ENCODE data around the gene AP1B1. TPM values are rescaled to one million over a fixed set of nuclear protein-coding genes. Genes with fewer than 3 reads are reported as not detected.

AP1B1 gene
- total RNA-seq, 2 experiments from 2014 or later: 61.2 to 63.7 TPM

- Mint-ChIP-seq H3K27ac (no peak overlapping the region), H3K4me1 (no peaks in the 10 kb centered on the region), H3K27me3 (no peaks in the 10 kb centered on the region), H3K4me3 (no peak overlapping the region), H3K9me3 (no peaks in the 10 kb centered on the region), H3K36me3 (peaks cover 9% of the 10 kb centered on the region)
- ATAC-seq (ENCODE audit: low read depth) (no peak), DNase-seq (no peak)
- POLR2A ChIA-PET: no interaction called here
These were observed 57.6 kb downstream of the AP1B1 start for GRCh38 chr22:29330753-29331152.

DNA sequence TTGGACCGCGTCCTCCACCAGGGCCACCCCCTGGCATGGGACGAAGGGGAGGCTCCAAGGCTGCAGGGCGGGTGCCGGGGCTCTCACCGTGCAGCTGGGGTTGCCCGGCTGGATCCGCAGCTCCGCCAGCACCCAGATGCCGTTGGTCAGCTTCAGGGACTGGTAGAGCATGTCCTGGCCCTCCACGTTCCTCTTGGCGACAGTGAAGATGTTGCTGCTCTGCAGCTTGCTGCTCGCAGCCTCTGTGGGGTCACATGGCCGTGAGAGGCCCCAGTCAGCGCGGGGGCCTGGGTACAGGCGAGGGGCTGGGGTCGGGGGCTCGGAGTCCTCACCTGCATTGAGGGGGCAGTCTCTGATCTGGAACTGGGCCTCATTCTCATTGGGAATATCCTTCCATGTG is 58.1 kb downstream of the AP1B1 start:
- H3K4me1 Mint-ChIP-seq: no peaks in the 10 kb centered on the region
- H3K36me3 Mint-ChIP-seq: peaks cover 6% of the 10 kb centered on the region

GRCh38 chr22:29329581-29329980 is 58.8 kb downstream of the AP1B1 start:
- POLR2A ChIA-PET: no interaction called here
- peaks cover 6% of the 10 kb centered on the region for H3K36me3 Mint-ChIP-seq
- no peaks in the 10 kb centered on the region for H3K9me3 Mint-ChIP-seq
- no peaks in the 10 kb centered on the region for H3K4me1 Mint-ChIP-seq
- ATAC-seq (ENCODE audit: low read depth) (no peak), DNase-seq (no peak)
- no peaks in the 10 kb centered on the region for H3K27me3 Mint-ChIP-seq
- H3K4me3 Mint-ChIP-seq: no peak overlapping the region
- H3K27ac Mint-ChIP-seq: no peak overlapping the region

More for the DNA sequence above, 58.1 kb downstream of the AP1B1 start:
- Mint-ChIP-seq H3K4me3 (no peak overlapping the region), H3K27me3 (no peaks in the 10 kb centered on the region), H3K9me3 (no peaks in the 10 kb centered on the region), H3K27ac (no peak overlapping the region)
- POLR2A ChIA-PET: no interaction called here
- DNase-seq (no peak), ATAC-seq (ENCODE audit: low read depth) (no peak)

GRCh38 chr22:29328566-29329500 is 59.5 kb downstream of the AP1B1 start:
- no peak overlapping the region for H3K27ac Mint-ChIP-seq
- no peaks in the 10 kb centered on the region for H3K4me1 Mint-ChIP-seq
- POLR2A ChIA-PET: interaction anchor here (0.6 kb wide), 1 partner anchor 267 kb away, joined by 3 read pairs; no protein-coding TSS in a partner anchor

DNA sequence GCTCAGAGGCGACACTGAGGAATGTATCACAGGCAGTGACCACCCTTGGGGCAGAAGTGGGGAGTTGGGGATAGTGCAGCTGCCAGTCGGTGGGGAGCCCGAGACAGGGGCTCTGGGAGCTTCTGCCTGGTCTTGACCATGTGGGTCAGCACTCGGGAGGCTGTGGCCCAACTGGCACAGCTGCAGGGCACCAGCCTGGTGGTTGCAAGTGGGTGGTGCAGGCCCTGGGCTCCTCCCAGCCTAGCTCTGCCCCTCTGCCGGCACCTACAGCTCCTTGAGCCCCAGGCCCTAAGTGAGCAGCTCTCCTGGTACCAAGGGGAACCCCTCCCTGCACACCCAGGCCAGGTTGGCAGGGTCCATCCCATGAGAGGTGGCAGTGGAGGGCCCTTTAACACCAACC is 60.3 kb downstream of the AP1B1 start:
- no peak overlapping the region for H3K27ac Mint-ChIP-seq
- H3K9me3 Mint-ChIP-seq: no peaks in the 10 kb centered on the region
- DNase-seq (no peak), ATAC-seq (ENCODE audit: low read depth) (no peak)
- no peaks in the 10 kb centered on the region for H3K4me1 Mint-ChIP-seq
- POLR2A ChIA-PET: no interaction called here
- H3K36me3 Mint-ChIP-seq: peaks cover 6% of the 10 kb centered on the region
- H3K4me3 Mint-ChIP-seq: no peak overlapping the region
- no peaks in the 10 kb centered on the region for H3K27me3 Mint-ChIP-seq

More at GRCh38 chr22:29328566-29329500, 59.5 kb downstream of the AP1B1 start:
- DNase-seq: no peak
- no peaks in the 10 kb centered on the region for H3K27me3 Mint-ChIP-seq
- H3K9me3 Mint-ChIP-seq: no peaks in the 10 kb centered on the region
- H3K36me3 Mint-ChIP-seq: peaks cover 6% of the 10 kb centered on the region
- ATAC-seq (ENCODE audit: low read depth): no peak
- H3K4me3 Mint-ChIP-seq: no peak overlapping the region

- Mint-ChIP-seq H3K27me3 (no peaks in the 10 kb centered on the region), H3K9me3 (no peaks in the 10 kb centered on the region), H3K4me1 (no peaks in the 10 kb centered on the region), H3K36me3 (peaks cover 6% of the 10 kb centered on the region), H3K4me3 (no peak overlapping the region), H3K27ac (no peak overlapping the region)
- POLR2A ChIA-PET: no interaction called here
- no peak for DNase-seq
- no peak for ATAC-seq (ENCODE audit: low read depth)
These were observed 61.1 kb downstream of the AP1B1 start for GRCh38 chr22:29327089-29327764.

DNA sequence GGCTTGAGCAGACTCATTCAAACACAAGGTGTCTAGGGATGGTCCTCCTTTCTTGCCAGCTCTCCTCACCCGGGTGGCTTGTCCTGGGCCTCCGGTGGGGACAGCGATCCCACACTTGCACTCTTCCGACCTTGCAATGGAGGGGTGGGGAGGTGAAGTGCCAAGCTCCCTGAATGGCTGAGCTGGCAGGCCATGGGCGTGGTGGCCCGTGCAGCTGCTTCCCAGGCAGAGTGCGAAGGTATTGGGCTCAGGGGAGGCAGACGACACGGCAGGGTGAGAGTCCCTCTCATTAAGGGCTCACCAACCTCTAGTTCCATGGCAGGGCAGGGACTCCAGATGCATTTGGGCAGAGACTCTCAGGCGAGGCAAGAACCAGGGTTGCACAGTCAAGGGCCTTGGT is 61.9 kb downstream of the AP1B1 start:
- Mint-ChIP-seq H3K27ac (no peak overlapping the region), H3K27me3 (no peaks in the 10 kb centered on the region), H3K36me3 (peaks cover 6% of the 10 kb centered on the region), H3K4me3 (no peak overlapping the region), H3K4me1 (no peaks in the 10 kb centered on the region), H3K9me3 (no peaks in the 10 kb centered on the region)
- POLR2A ChIA-PET: no interaction called here
- ATAC-seq (ENCODE audit: low read depth) (no peak), DNase-seq (no peak)

DNA sequence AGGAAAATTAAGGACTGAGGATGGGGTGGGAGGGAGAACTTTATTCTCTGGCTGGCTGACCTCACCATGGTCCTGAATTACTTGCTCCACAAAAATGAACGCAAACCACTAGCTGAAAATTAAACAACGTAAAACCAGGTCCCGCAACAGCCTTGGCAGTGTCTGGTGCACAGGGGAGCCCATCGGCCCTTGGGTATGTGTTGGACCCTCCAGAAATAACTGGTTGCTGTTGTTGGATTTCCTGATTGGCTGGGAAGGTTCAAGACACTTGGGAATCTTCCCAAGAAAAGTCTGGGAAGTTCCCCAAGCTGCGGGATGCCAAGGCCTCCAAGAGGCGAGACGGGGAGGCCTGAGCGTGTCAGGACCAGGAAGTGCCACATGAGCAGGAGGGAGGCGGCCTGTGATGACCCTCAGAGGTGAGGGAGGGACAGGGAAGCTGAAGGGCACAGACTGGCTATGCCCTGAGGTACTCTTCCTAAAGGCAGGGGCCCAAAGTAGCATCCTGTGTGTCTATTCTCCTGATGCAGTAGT is 62.5 kb downstream of the AP1B1 start:
- DNase-seq (no peak), ATAC-seq (ENCODE audit: low read depth) (no peak)
- H3K27me3 Mint-ChIP-seq: no peaks in the 10 kb centered on the region
- no peaks in the 10 kb centered on the region for H3K9me3 Mint-ChIP-seq
- no peaks in the 10 kb centered on the region for H3K4me1 Mint-ChIP-seq
- POLR2A ChIA-PET: no interaction called here
- no peak overlapping the region for H3K27ac Mint-ChIP-seq
- H3K36me3 Mint-ChIP-seq: peaks cover 6% of the 10 kb centered on the region
- H3K4me3 Mint-ChIP-seq: no peak overlapping the region

DNA sequence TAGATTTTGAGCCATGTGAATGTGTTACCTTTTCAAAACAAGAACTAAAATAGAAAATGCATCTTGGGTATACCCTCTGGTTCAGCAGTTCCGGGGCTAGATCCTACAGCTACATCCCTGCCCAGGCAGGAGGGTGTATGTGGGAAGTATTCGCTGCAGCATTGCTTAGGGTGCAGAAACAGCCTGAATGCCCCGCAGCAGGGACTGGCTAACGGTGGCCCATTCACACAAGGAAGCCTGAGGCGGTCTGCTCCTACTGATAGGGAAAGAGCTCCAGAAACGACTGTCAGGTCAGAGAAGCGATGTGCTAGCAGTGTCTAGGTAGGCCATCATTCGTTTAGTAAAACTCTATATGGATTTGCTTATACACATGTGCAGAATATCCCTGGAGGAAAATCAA is 63.0 kb downstream of the AP1B1 start:
- Mint-ChIP-seq H3K36me3 (peaks cover 6% of the 10 kb centered on the region), H3K4me3 (no peak overlapping the region), H3K9me3 (no peaks in the 10 kb centered on the region), H3K27ac (no peak overlapping the region), H3K4me1 (no peaks in the 10 kb centered on the region), H3K27me3 (no peaks in the 10 kb centered on the region)
- no peak for ATAC-seq (ENCODE audit: low read depth)
- DNase-seq: no peak
- POLR2A ChIA-PET: no interaction called here

DNA sequence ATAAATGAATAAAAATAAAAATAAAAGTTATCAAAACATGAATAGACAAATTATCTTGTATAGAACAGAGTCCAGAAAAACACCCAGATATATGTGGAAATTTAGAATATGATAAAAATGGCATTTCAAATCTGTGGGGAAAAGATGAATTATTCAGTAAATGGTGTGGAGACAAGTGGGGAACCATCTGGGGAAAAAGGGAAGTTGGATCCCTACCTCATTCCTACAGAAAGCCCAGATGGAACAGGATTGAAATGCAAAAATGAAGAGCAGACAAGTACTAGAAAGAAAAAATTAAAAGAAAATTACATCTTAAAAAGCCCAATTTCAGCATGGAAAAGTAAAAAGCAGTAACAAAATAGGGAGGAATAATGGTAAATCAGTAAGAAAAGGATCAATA is 64.7 kb downstream of the AP1B1 start:
- DNase-seq (no peak), ATAC-seq (ENCODE audit: low read depth) (no peak)
- Mint-ChIP-seq H3K4me1 (no peaks in the 10 kb centered on the region), H3K27me3 (no peaks in the 10 kb centered on the region), H3K27ac (no peak overlapping the region), H3K4me3 (no peak overlapping the region), H3K36me3 (peaks cover 3% of the 10 kb centered on the region), H3K9me3 (no peaks in the 10 kb centered on the region)
- POLR2A ChIA-PET: no interaction called here

DNA sequence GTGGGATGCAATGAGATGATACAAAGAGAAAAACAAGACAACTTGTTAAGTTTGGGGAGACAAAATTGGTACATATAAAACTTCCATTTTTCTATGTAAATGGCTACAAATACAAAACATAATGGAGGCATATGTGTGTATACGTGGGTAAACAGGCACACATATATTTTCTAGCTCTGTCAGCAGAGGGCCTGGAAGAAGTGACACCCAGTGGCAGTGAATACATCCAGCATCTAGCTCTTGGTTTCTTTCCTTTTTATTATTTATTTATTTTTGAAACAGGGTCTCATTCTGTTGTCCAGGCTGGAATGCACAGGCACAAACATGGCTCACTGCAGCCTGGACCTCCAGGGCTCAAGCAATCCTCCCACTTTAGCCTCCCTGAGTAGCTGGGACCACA is 67.8 kb downstream of the AP1B1 start:
- Mint-ChIP-seq H3K4me1 (peaks cover 1% of the 10 kb centered on the region), H3K36me3 (peaks cover 1% of the 10 kb centered on the region), H3K4me3 (no peak overlapping the region), H3K27me3 (peaks cover 18% of the 10 kb centered on the region), H3K27ac (no peak overlapping the region), H3K9me3 (no peaks in the 10 kb centered on the region)
- ATAC-seq (ENCODE audit: low read depth) (no peak), DNase-seq (no peak)
- POLR2A ChIA-PET: no interaction called here

GRCh38 chr22:29319072-29319471 is 69.3 kb downstream of the AP1B1 start:
- Mint-ChIP-seq H3K27me3 (peaks cover 26% of the 10 kb centered on the region), H3K4me1 (peaks cover 8% of the 10 kb centered on the region), H3K9me3 (no peaks in the 10 kb centered on the region), H3K36me3 (no peaks in the 10 kb centered on the region), H3K4me3 (no peak overlapping the region), H3K27ac (no peak overlapping the region)
- ATAC-seq (ENCODE audit: low read depth): no peak
- POLR2A ChIA-PET: no interaction called here
- no peak for DNase-seq

DNA sequence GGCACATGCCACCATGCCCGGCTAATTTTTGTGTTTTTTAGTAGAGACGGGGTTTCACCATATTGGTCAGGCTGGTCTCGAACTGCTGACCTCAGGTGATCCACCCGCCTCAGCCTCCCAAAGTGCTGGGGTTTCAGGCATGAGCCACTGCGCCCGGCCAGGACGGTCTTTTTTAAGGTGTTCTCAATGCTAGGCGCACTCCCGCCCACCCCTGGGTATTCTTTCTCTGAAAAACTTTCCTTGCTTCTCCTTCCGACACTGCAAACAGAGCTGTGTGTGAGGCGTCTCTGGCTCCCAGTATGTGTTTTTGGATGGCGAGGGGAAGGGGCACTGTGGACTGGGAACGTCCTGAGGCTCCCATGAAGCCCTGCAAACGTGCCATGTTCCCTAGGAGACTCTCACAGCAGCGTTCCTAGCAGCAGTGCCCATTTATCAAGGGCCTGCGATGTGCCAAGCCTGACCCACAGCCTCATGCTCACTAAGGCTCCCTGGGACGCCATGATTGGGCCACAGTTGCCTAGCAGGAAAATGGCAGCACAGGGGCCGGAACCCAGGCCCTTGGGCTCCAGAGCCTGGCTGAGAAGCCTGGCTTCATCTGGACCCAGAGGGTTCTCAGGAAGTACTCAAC is 70.4 kb downstream of the AP1B1 start:
- no peaks in the 10 kb centered on the region for H3K36me3 Mint-ChIP-seq
- peaks cover 35% of the 10 kb centered on the region for H3K27me3 Mint-ChIP-seq
- DNase-seq (no peak), ATAC-seq (ENCODE audit: low read depth) (no peak)
- H3K4me1 Mint-ChIP-seq: peaks cover 12% of the 10 kb centered on the region
- no peak overlapping the region for H3K27ac Mint-ChIP-seq
- H3K9me3 Mint-ChIP-seq: no peaks in the 10 kb centered on the region
- no peak overlapping the region for H3K4me3 Mint-ChIP-seq
- POLR2A ChIA-PET: interaction anchor here (0.8 kb wide), 1 partner anchor 12 kb away, joined by 3 read pairs; the partner anchor contains the start of gene GAS2L1
